HG03103 (cell line): Measurements from ENCODE around the gene BZW1.

ENCODE experiments used
- ATAC-seq: cut with Tn5 transposase; IDR thresholded peaks from one replicate; pipeline ENCODE4 v1.9.1; 2021; ENCODE audit warnings: low read depth; ENCODE audit not compliant: unreplicated experiment

The BZW1 gene

DNA sequence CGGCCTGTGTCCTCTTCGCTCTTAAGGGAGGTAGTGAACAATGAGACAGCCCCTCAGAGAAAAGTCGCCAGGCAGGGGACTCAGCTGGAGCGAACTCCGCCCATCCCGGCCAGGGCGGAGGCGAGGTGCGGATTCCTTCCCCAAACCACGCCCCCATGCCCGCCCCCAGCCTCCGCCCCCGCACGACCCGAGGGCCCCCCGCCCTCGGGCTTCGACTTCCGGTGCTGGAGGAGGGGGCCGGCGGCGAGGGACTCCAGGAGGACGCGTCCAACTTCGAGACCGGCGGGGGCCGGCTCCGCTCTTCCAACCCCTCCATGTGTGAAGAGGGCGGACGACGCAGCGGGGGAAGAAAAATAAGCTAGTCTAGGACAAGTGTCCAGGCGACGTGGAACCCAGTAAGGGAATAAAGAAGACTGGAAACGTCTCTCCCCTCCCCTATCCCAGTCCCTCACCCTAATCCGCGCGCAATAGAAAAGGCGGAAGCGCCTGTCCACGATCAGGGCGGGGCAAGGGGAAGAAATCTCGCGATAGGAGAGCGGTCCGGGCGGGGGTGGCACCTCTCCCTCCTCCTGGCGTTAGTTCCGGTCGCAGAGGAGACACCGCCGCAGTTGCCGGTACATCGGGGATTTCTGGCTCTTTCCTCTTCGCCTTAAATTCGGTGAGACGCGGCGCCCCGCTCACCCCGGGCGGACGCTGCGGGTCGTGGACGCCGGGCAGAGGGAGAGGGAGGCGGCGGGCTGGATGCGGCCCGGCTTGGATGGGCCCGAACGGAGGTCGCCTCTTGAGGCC is at the start of gene BZW1:
TSS of gene BZW1 (plus strand) at position 578 of the 789 bp plus-strand sequence. CDS start 1,308 bp downstream, outside the sequence.
- ATAC-seq, result peak; percentile 69

DNA sequence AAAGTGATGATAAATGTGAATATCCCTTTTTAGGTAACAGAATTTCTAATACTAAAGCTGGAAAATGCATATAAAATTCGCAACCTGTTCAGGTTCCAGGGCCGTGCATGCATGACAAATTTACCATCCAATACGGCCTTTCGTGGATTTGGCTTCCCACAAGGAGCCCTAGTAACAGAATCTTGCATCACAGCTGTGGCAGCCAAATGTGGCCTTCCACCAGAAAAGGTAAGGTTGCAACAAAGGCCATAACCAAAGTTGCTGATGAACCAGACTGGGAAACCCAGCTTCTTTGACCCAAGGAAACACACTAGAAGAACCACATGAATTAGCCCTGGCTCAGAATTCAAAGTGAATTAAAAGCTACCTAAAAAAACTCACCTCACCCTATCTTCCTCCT is 49.6 kb upstream of the BZW1 start:
- ATAC-seq, result no peak

DNA sequence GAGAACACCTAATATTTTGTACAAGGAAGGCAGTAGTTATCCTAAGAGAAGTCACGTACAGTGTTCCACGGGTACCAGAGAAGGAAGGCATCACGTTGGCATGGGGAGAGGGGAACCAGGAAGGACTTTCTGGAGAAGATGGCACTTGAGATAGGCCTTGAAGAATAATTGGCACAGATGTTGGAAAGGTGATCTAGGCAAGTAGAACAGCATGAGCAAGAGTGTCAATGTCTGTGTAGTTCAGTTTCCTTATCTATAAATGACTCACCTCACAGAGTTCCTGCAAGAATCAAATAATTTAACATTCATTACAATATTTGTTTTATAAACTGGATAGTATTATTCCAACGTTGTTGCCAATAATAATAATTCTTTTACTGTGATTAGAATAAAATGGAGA is 48.3 kb upstream of the BZW1 start:
- ATAC-seq, result no peak

DNA sequence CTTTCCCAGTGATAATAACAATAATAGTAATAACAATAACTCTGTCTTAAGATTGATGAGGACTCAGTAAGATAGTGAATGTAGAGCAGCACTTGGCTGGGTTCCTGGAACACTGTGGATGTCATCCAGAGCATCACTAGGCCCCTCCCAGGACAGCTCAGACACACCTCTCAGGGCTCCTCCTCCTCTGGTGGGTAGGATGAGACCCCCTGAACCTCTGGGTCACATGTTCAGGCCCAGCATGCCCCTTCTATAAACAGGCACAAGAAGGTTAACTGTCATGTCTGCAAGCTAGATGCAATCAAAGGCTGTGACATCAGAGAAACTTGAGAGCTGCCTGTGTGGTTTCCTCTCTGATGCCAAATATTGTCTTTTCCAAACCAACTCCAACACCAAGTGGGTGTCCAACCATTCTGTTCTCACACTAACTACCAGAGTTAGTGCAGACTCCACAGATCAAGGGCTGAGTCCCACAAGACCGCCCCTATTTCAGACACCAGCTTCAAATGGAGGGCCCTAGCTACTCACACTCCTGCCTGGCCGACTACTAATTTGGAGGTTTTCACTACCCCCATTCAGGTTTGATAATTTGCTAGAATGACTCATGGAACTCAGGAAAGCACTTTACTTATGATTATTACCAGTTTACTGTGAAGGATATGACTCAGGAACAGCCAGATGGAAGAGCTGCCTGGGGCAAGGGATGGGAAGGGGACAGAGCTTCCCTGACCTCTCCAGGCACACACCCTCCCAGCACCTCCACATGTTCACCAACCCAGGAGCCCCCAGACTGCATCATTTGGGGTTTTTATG is 46.4 kb upstream of the BZW1 start:
- ATAC-seq, result no peak

- no peak for ATAC-seq
These were observed 45.6 kb upstream of the BZW1 start for GRCh38 chr2:200765995-200766660.

DNA sequence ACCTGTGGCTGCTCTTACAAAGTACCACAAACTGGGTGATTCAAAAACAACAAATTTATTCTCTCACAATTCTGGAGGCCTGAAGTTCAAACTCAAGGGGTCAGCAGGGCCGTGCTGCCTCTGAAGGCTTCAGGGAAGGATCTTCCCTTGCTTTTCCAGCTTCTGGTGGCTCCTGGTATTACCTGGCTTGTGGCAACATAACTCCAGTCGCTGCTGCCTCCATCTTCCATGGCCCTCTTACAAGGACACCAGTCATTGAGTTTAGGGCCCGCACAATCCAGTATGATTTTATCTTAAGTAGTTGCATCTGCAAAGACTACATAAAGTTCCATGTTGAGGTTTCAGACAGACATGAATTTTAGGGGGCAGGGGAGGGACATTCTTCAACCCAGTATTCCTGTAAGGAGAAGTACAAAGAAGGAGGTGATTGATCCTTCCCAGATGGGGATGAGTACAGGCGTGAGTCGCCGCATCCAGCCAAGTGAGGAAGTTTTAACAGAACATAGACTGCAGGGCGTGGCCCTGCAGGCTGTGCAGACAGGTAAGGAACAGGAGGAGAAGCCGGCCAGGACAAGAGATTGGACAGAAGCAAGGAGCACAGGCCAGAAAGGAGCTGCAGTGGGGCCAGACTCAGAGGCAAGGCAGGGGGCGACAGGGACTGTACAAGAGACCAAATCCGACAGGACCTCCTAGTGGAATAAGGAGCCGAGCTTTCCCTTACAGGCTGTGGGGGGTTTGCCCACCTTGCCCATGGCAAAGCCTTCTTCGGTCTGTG is 44.4 kb upstream of the BZW1 start:
- no peak for ATAC-seq

DNA sequence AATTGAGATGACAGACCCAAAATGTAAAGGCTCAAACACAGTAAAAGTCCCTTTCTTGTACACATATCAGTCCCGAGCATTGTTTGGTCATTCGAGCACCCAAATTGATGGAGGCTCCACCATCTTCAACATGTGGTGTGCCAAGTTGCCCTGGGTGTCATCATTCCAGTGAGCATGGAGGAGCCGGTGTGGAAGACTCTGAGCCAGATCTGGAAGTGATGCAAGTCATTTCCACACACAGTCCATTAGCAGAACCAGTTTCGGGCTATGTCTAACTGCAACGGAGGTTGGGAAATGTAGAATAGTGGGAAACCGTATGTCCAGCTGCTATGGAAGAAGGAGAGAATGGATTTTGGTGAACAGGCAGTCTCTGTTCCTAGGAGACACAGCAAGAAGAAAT is 40.9 kb upstream of the BZW1 start:
- ATAC-seq, result no peak

- no peak for ATAC-seq
These were observed 39.1 kb upstream of the BZW1 start for GRCh38 chr2:200772620-200773019.

- ATAC-seq, result no peak
These were observed 38.6 kb upstream of the BZW1 start for GRCh38 chr2:200773083-200773482.

DNA sequence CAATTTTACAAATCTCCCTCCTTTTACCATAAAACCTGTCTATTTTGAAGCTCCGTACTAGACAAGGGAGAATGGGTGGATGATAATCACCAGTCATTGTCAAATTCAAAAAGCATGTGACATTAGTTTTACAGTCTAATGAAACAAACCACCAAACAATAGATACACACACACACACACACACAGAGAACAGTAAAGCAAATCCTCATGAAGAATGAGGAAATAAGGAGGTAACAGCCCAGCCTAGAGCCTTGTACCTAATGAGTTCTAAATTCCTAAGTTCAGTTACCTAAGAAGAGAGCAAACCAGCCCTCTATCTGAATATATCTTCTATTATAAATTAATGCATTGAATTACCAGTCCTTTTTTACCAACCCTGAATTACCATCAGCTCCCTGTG is 36.8 kb upstream of the BZW1 start:
- ATAC-seq, result no peak

GRCh38 chr2:200777275-200777674 is 34.4 kb upstream of the BZW1 start:
- ATAC-seq, result no peak

GRCh38 chr2:200778038-200778437 is 33.7 kb upstream of the BZW1 start:
- no peak for ATAC-seq

GRCh38 chr2:200779214-200779613 is 32.5 kb upstream of the BZW1 start:
- ATAC-seq, result no peak

DNA sequence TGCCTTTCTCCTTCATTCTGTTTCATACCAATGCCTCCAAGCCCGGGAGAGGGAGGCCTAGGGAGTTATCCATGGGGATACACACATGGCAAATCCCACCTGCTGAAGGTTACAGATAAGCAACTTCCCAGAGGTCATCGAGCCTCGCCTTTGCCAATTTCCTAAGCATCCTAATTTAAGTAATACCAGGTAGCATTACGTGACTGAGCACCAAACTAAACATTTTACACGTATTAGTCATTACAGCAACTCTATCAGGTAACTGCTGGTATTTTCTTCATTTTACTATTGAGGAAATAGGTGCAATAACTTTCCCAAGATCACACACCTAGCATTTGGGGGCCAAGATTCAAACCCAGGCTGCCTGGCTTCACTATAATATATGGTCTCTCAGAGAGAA is 30.1 kb upstream of the BZW1 start:
- ATAC-seq, result no peak

- no peak for ATAC-seq
These were observed 29.5 kb upstream of the BZW1 start for GRCh38 chr2:200782251-200782650.

DNA sequence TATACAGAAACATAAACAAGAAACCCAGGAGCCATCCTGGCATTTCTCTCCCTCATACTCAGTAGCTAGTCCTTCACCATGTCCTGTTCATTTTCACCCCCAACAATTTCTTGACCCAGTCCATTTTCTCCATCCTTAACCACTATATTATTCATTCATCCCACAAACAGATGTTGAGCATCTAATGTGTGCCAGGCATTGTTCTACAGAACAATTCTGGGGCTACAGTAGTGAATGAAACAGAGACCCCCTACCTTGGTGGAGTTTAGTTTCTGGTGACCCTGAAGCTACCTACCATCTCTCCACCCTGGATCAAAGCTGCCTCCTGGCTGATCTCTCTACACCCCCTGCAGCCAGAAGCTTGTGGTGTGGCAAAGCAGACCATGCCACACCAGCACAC is 27.5 kb upstream of the BZW1 start:
- ATAC-seq, result no peak

GRCh38 chr2:200786423-200786822 is 25.3 kb upstream of the BZW1 start:
- ATAC-seq, result no peak

DNA sequence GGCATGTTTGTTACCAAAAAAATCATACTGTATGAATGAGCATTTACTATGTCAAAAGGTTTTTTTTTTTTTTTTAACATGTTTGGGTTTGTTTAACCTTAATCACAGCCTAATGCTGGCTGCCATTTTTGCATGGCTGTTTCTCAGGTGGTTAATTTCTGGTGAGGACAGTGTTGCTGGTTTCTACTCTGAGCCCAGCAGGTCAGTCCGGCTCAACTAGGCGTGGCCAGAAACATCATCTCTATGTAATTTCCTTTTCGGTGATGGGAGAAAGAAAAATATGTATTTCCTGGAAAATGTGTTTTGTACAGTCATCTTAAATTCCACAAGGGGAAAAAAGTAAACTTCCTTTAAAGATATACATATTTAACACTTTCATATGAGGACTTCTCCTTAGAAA is 24.9 kb upstream of the BZW1 start:
- no peak for ATAC-seq

DNA sequence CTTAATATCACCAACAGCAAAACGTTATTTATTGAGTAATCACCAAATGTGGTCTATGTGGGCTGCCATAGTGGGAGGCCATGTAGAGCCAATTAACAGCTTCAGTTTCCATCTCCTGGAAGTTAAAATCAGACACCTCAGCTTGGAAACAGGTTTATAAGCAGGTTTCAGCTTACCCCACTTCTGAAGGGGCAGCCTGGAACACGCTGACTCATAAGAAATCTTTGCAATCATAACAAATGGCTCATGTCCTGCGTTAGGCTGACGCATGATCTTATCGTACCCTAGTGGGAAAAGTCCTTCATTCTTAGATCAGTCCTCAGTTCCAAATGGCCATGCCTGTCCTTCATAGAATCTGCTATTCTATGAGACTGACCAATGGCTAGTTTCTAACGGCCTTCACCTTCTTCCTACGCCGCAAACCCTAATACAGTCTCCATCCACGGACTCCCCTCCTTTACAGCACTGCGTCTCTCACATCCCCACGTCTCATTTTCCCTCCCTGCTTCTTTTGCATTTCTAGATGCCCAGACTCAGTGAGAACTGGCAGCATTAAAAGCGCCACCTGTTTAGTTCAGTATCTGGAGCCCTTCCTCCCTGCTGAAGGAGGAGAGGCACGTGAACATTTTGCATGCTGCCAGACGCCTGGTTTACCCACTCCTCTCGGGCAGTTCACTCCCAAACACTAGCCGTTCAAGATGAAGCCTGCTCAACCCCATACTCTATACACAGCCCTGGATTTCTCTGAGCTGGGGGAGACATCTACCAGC is 24.2 kb upstream of the BZW1 start:
- no peak for ATAC-seq
